WI38 (cell line): ENCODE results near the gene ARMC8.

Experiments
- H3K4me3 ChIP-seq: 2 replicates; pipeline ENCODE4 v1.5.1; 2011; ENCODE audit warnings: low read depth, mild to moderate bottlenecking, control low read depth, low read length
- CTCF ChIP-seq: IDR thresholded peaks from 2 replicates; pipeline ENCODE4 v1.5.1; 2012; ENCODE audit warnings: low read depth, mild to moderate bottlenecking, control low read depth, low read length

Gene ARMC8

GRCh38 chr3:138186803-138187295, 252 bp upstream of the ARMC8 start:
- no peak for TF ChIP-seq CTCF
- H3K4me3 ChIP-seq: peak overlapping the region; percentile 90

GRCh38 chr3:138188013-138188730, 1.1 kb downstream of the ARMC8 start:
- TF ChIP-seq CTCF: no peak
- peak overlapping the region; percentile 90 for H3K4me3 ChIP-seq

GRCh38 chr3:138195481-138195880, 8.4 kb downstream of the ARMC8 start:
- H3K4me3 ChIP-seq: no peak overlapping the region
- no peak for TF ChIP-seq CTCF

- H3K4me3 ChIP-seq: no peak overlapping the region
- TF ChIP-seq CTCF: no peak
These were observed 8.9 kb downstream of the ARMC8 start for GRCh38 chr3:138196023-138196422.

GRCh38 chr3:138197058-138197457, 10.0 kb downstream of the ARMC8 start:
- no peak for TF ChIP-seq CTCF
- no peak overlapping the region for H3K4me3 ChIP-seq

GRCh38 chr3:138197524-138197923, 10.4 kb downstream of the ARMC8 start:
- TF ChIP-seq CTCF: no peak

GRCh38 chr3:138199851-138200250, 12.8 kb downstream of the ARMC8 start:
- H3K4me3 ChIP-seq: no peak overlapping the region
- TF ChIP-seq CTCF: no peak

More at GRCh38 chr3:138197524-138197923, 10.4 kb downstream of the ARMC8 start:
- no peak overlapping the region for H3K4me3 ChIP-seq
